ENCODE data around the gene DCUN1D1. TPM values are rescaled to one million over a fixed set of nuclear protein-coding genes. Genes with fewer than 3 reads are reported as not detected.

DCUN1D1 gene
- total and polyA plus RNA-seq, 2 of the 8 experiments (the other 6 are each of a cell fraction or from before 2014, with no cell fraction given), result 6.8 to 70.3 TPM

DNA sequence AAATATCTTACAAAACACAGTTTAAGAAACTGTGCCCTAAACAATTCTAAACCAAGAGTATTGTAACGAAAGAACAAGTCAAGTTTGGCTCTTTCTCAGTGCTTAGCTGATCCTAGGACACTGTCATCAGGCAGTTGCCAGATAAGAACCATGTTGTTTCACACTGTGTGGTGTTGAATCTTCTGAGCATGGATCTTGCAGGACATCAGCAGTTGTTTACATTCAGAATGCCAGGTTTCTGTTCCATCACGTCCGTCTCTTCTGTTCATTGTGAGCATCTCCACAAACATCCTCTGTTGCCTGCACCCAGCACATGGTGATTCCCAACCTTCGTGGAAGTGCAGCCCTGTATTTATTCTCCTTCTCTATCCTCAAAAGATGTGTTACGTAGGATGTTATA is 67.9 kb downstream of the DCUN1D1 start (continued):
- TF ChIP-seq CHD7 (IDR thresholded peaks at IDR 0.05; ENCODE audit: insufficient replicate concordance, low read length), result no peak
- TF ChIP-seq JUND (IDR thresholded peaks at IDR 0.05; ENCODE audit: low read length), result no peak
- TF ChIP-seq GABPA (IDR thresholded peaks at IDR 0.05; ENCODE audit: borderline replicate concordance, insufficient read depth, low read length), result no peak
- no peak for TF ChIP-seq KDM4A (IDR thresholded peaks at IDR 0.05; ENCODE audit: low read depth, low read length, severe bottlenecking)
- TF ChIP-seq HDAC2 (IDR thresholded peaks at IDR 0.05; ENCODE audit: borderline replicate concordance in 1 of 2, low read depth in 2 of 2, low read length in 2 of 2), result no peak
